Activated gamma-delta T cell (primary cell): ENCODE measurements around the gene COBL.

Experiments
- DNase-seq: peaks from one replicate; lab custom pipeline; 2025; lab: John Stamatoyannopoulos, UW

The COBL gene

DNA sequence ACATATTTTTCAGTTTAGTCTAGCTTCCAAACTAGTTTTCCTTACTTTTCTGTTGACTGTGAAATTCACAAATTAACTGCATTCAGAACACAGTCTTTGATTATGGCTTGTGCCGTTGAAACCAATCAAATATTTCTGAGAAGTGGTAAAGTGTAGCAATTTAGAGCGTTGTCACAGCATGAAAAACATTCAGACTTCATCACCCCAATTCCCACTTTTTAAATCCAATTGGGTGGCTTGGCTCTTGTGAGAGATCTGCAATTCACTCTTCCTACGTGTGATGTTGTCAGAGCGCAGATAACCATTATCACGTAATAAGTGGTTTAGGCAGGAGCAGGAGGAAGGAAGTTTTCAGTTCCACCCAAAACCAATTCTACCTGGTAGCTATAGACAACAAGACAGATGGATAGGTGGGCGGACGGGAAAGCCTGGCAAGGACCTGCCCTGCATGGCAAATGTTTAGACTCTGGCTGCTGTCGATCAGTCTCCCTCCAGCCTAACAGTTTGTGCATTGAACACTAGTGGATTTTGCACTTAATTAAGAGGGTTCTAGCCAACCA lies 8.9 kb downstream of the COBL start:
- DNase-seq: no peak

- DNase-seq: no peak
Observed at GRCh38 chr7:51306761-51307160, 9.8 kb downstream of the COBL start.

DNA sequence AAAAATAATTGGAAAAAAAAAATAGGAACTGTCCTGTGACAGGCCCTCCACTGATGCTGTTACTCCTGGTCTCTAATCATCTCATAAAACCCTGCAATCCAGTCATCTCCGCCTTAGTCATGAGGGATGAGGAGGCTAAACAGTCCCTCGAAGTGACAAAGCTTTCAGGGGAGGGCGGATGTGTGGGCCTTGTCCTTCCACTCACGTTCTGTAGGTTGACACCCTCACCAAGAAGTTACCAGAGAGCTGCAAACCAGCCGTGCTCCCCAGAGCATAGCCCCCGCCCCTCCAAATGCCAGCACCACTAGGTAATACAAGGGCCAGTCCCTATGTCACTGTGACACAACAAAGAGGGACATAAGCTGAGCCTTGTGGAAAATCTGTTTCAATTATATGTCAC lies 11.9 kb downstream of the COBL start:
- no peak for DNase-seq

GRCh38 chr7:51303142-51303525 lies 13.5 kb downstream of the COBL start:
- DNase-seq: no peak

GRCh38 chr7:51301806-51302205 lies 14.8 kb downstream of the COBL start:
- no peak for DNase-seq

GRCh38 chr7:51300762-51301674 lies 15.6 kb downstream of the COBL start:
- no peak for DNase-seq

DNA sequence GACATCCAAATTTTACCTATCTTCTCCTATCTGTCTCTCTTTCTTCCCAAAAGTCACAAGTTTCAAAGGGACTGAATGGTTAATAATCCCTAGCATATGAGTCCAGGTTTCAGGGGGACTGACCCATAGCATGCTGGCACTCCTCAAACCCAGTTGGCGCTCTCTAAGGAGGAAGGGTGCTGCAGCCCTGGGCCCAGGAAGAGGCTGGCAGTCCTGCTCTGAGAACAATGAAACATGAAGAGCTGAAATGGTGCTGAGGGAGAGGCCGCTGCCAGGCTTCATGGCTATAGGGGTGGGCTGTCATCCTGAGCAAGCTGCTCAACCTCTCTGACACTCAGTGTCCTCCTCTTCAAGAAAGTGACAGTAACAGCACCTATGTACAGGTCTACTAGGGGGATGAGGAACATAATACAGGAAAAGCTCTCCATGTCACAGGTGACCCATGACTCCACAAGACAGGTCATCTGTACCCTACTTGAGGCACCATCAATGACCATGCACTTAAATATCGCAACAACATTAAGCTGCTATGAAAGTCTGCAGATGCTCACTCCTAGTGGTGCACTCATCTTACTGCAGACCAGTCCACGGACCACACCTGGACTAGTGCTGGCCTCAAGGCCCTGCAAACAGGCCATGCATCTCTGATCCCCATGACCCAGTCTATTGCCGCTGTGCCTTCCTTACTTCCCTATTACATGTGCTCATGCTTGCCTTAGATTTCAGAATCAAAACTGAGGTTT lies 17.0 kb downstream of the COBL start:
- DNase-seq: no peak

GRCh38 chr7:51298912-51299311 lies 17.7 kb downstream of the COBL start:
- DNase-seq: no peak

DNA sequence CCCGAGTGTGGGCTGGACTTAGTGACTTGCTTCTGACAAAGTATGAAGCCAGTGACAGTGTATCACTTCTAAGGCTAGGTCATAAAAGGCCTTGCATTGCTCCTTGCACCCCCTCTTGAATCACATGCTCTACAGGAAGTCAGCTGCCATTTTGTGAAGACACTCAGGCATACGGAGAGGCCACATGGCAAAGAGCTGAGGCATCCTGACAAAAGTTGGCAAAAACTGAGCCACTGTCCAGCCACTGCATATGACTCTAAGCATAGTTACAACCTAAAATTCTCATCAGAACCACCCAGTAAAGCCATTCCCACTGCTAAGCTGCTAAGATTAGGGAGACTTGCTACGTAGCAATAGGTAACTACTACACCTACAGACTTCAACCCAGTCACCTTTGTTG lies 18.6 kb downstream of the COBL start:
- no peak for DNase-seq

- no peak for DNase-seq
Observed at GRCh38 chr7:51295440-51296245, 21.0 kb downstream of the COBL start.

DNA sequence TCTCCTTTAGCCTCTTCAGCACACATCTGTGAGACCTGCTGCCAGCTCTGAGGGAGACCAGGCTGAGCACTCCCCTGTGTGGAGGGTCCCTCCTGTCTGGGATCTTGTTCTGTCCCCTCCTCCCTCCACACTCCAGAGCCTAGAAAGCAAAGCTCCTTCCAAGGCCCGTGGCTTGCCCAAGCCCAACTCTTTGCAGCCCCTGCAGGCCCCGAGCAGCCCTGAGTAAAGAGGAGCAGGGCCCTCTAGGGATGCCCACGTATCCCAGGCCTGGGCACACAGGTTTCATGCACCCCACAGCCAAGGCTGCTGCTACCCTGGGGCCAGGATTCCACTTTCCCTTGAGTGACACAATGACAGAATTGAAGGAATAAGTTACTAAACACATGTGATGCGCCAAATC lies 24.0 kb downstream of the COBL start:
- DNase-seq: no peak

DNA sequence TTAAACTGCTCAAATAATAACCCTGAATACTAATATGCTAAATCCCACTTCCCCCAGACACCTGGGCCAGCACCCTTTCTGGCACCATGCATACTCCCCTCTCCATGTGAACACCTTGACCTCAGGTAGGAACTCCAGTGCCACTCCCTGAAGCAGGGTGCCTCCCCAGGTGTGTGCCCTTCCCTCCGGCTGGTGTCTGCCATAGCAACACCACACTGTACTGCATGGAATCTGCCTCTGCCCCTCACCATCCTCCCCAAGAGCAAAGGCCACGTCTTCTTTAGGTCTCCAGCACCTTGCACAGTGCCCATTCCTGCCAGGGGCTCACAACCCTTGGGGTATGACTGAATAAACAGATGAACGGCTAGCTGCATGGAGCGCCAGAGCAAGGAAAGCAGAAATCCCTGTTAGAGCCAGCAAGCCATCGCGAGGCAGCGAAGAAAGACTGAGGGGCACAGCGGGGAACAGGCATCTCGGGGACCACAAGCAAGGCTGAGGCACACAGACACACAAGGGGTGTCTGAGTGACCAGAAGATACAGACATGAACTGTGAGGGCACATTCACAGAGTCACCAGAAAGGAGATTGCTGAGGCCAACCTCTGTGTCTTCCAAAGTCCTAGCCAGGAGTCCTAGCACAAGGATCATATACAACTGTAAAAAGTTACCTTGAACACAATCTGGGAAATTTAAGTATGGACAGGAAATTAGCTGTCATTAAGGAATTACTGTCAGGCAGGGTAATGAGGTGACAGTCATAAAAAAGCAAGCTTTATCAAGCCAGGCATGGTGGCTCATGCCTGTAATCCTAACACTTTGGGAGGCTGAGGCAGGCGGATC lies 25.7 kb downstream of the COBL start:
- DNase-seq: no peak

- no peak for DNase-seq
Observed at GRCh38 chr7:51290304-51290637, 26.3 kb downstream of the COBL start.

DNA sequence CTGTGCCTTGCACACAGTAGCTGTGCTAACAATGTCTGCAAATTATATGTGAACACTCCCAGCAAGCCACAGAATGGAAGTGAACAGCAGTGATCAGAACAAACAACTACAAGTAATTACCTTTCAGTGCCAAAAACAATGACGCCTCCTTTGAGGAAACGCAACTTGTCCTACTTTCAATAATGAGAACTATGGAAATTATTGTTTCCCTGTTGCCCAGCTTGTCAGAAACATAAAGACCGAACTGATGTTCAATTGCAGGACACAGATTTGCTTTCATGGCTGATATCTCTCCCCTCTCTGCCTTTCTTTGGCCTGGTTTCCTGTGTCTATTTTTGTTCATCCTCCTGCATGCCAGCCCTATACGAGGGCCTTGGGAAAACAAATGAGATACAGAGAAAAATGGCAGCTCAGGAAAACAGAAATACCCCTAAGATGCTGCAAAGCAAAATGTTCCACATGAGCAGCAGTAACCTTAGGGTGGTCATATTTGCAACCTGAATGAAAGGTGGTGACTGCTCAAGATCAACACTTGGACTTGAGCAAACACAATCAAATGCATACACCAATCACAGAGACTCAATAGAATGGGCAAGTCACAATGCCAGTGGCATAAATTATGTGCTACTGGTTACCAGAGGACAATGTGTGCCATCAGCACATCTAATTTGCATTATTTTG lies 26.8 kb downstream of the COBL start:
- no peak for DNase-seq

- DNase-seq: no peak
Observed at GRCh38 chr7:51288896-51289622, 27.6 kb downstream of the COBL start.

GRCh38 chr7:51286401-51286800 lies 30.2 kb downstream of the COBL start:
- no peak for DNase-seq

DNA sequence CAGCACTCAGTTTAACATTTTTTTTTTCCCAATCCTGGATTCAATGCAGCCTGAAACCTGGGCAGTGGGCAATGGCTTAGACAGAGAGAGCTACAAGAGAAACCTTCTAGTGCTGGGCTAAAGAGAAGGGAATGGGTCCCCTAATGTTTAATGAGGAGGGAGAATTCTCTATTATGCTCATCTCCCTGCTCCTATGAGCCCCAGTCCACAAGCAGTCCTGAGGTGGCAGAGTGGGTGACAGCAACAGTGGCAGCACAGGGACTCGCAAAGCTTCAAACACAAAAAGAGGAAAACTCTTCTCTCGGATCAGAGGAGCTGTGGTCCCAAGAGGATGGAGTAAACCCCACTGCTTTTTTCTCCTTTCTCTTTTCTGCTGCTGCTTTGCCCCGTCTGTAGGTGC lies 36.5 kb downstream of the COBL start:
- DNase-seq: no peak

DNA sequence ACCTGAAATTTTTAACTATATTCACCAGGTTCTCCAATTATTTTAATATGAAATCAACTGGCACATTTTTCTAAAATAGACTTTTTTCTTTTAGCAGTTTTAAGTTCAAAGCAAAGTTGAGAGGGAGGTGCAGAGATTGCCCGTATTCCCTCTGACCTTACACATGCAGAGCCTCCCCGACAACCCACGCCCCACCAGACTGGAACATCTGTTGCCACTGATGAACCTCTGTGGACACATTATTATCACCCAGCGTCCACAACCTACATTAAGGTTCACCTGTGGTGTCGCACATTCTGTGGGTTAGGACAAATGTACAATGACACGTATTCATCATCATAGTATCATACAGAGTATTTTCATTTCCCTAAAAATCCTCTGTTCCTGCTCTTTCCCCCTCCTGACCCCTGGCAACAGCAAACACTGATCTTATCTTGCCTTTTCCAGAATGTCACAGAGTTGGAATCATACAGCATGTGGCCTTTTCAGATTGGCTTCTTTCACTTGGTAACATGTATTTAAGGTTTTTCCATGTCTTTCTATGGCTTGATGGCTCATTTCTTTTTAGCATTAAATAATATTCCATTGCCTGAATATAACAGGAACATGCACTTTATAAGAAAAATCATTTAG lies 37.1 kb downstream of the COBL start:
- DNase-seq: no peak

DNA sequence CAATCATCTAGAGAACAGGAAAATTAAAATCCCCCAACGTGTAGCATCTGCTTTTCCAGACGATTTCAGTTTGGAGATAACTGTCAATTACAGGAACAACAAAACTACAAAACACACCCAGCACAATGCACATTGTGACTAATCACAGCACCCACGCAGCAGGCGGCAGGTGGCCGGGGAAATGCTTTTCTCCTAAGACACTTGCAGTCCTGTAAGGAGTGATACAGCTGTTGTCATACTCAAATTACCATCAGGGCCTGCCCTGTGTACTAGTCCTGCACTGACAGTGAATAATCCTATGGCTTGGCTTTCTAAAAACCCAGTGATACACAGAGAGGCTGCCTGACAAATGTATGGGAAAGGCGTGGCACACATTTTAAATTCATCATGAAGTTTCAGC lies 37.8 kb downstream of the COBL start:
- no peak for DNase-seq

GRCh38 chr7:51276967-51277366 lies 39.6 kb downstream of the COBL start:
- DNase-seq: no peak
